Measurements from ENCODE around the gene SLC2A3. TPM values are rescaled to one million over a fixed set of nuclear protein-coding genes. Genes with fewer than 3 reads are reported as not detected.

The SLC2A3 gene
- total and polyA plus RNA-seq, 2 of the 13 experiments (the other 11 are each of a cell fraction or from before 2014, with no cell fraction given), result 39.3 to 580 TPM

GRCh38 chr12:7935590-7936581 lies at the start of gene SLC2A3 (continued):
- TF ChIP-seq ZNF142 (CRISPR knock-in tag; IDR thresholded peaks at IDR 0.05) (peak; percentile 99), ERF (CRISPR knock-in tag; IDR thresholded peaks at IDR 0.05) (0 out of 2 replicates have a peak, but pooled peaks have one; percentile 7), IRF9 (CRISPR knock-in tag; IDR thresholded peaks at IDR 0.05; ENCODE audit: borderline replicate concordance) (no peak), ZNF616 (CRISPR knock-in tag; IDR thresholded peaks at IDR 0.05; ENCODE audit: low read depth) (no peak), ZNF619 (CRISPR knock-in tag; IDR thresholded peaks at IDR 0.05) (no peak), ZNF652 (CRISPR knock-in tag; IDR thresholded peaks at IDR 0.05; ENCODE audit: borderline replicate concordance, low read depth) (no peak), ZNF205 (CRISPR knock-in tag; IDR thresholded peaks at IDR 0.05) (0 out of 2 replicates have a peak, but pooled peaks have one; percentile 39), ZNF883 (CRISPR knock-in tag; IDR thresholded peaks at IDR 0.05; ENCODE audit: not compliant biosample characterization) (no peak), NFE2L1 (CRISPR knock-in tag; IDR thresholded peaks at IDR 0.05; ENCODE audit: borderline replicate concordance) (no peak), SNAI1 (CRISPR knock-in tag; IDR thresholded peaks at IDR 0.05; ENCODE audit: borderline replicate concordance) (no peak), ZNF446 (CRISPR knock-in tag; IDR thresholded peaks at IDR 0.05) (no peak), KDM5A (IDR thresholded peaks at IDR 0.05; ENCODE audit: borderline replicate concordance, low read length) (no peak; the same call in 1 of the 2 replicates), DRAP1 (CRISPR knock-in tag; IDR thresholded peaks at IDR 0.05) (peak; percentile 58), CBX5 (CRISPR knock-in tag; IDR thresholded peaks at IDR 0.05; ENCODE audit: borderline replicate concordance) (no peak), SOX5 (CRISPR knock-in tag; IDR thresholded peaks at IDR 0.05; ENCODE audit: borderline replicate concordance) (0 out of 2 replicates have a peak, but pooled peaks have one; percentile 14), PRDM10 (CRISPR knock-in tag; IDR thresholded peaks at IDR 0.05; ENCODE audit: low read depth) (no peak), HIVEP1 (CRISPR knock-in tag; IDR thresholded peaks at IDR 0.05) (no peak)
